HepG2 (cell line): Measurements from ENCODE around the gene CATSPERD. TPM values are rescaled to one million over a fixed set of nuclear protein-coding genes. Genes with fewer than 3 reads are reported as not detected.

Experiments used
- ATAC-seq: fragments of 200-7000 bp; cut with Tn5 transposase; 3 replicates; pipeline ENCODE4 v1.9.1; 2020; ENCODE audit warnings: mild to moderate bottlenecking, moderate library complexity
- BruUV-seq: library from RNA; stranded (reverse); fragments of 400-500 nt; replicated peaks from 2 replicates; lab custom pipeline; 2021; lab: Mats Ljungman, UMichigan
- CTCF ChIA-PET: fragments of 300-600 bp; formaldehyde crosslinking; extraction: SDS; loops from one replicate; lab custom pipeline; 2021; ENCODE audit warnings: low total read pairs, inconsistent platforms, low intra/inter-chr PET ratio; lab: Yijun Ruan, JAX
- POLR2A ChIA-PET: fragments of 350-600 bp; sonication (Branson Sonifier 250); formaldehyde crosslinking; loops from one replicate; lab custom pipeline; 2020; ENCODE audit warnings: antibody characterized with exemption, inconsistent platforms; lab: Yijun Ruan, JAX
- DNase-seq: peaks from one replicate; pipeline ENCODE4 v3.0.0-alpha.2; 2015; ENCODE audit warnings: low spot score
- FAIRE-seq: peaks from 3 replicates; lab custom pipeline; 2011; peaks lifted over from hg19 to GRCh38; lab: Jason Lieb, UNC
- H2AFZ ChIP-seq: one replicate; pipeline ENCODE4 v1.6.1; 2011; ENCODE audit warnings: low read length, inconsistent platforms
- H3K27ac ChIP-seq: fragments of 300-600 bp; 3 replicates; pipeline ENCODE4 v1.8.0; 2011; ENCODE audit warnings: mixed run types, mild to moderate bottlenecking, mixed read lengths, low read length, inconsistent platforms; ENCODE audit not compliant: insufficient read depth; ENCODE audit errors: extremely low read length
- H3K27me3 ChIP-seq, 2 experiments: fragments of 200-600 bp in 1 of 2; 2 replicates in 1 of 2; 3 replicates in 1 of 2; pipeline versions ENCODE4 v1.6.0 to v1.8.0; 2011; ENCODE audit warnings: low read length in 2 of 2, mild to moderate bottlenecking in 2 of 2, moderate library complexity in 2 of 2, inconsistent platforms in 1 of 2; ENCODE audit not compliant: insufficient read depth in 2 of 2, control insufficient read depth in 1 of 2
- H3K36me3 ChIP-seq, 2 experiments: fragments of 200-600 bp in 1 of 2; replicated peaks in 1 of 2; 2 replicates in 1 of 2; 3 replicates in 1 of 2; pipeline versions ENCODE4 v1.5.1 to v1.8.0; 2011; ENCODE audit warnings: low read length in 2 of 2, inconsistent platforms in 1 of 2; ENCODE audit not compliant: insufficient read depth in 2 of 2, control insufficient read depth in 1 of 2
- H3K4me1 ChIP-seq: 2 replicates; pipeline ENCODE4 v1.5.1; 2012; ENCODE audit warnings: low read length, inconsistent platforms; ENCODE audit not compliant: insufficient read depth
- H3K4me2 ChIP-seq: 2 replicates; pipeline ENCODE4 v1.6.0; 2011; ENCODE audit warnings: low read depth, low read length, inconsistent platforms
- H3K4me3 ChIP-seq, 3 experiments: fragments of 200-600 bp in 1 of 3; sonication (generic), shearing (Covaris generic) in 1 of 3; replicated peaks in 1 of 3; 2 replicates each; pipeline ENCODE4 v1.5.1; 2011 to 2016; ENCODE audit warnings: low read length in 3 of 3, inconsistent platforms in 2 of 3, low read depth in 2 of 3, mild to moderate bottlenecking in 2 of 3, control low read depth in 1 of 3, mixed read lengths in 1 of 3; ENCODE audit not compliant: insufficient read depth in 1 of 3
- H3K79me2 ChIP-seq: one replicate; pipeline ENCODE4 v1.6.1; 2011; ENCODE audit warnings: low read length, inconsistent platforms; ENCODE audit not compliant: insufficient read depth
- H3K9ac ChIP-seq: 2 replicates; pipeline ENCODE4 v1.6.0; 2011; ENCODE audit warnings: mild to moderate bottlenecking, low read depth, low read length, inconsistent platforms; ENCODE audit not compliant: insufficient read depth
- H3K9me3 ChIP-seq: 2 replicates; pipeline ENCODE4 v1.5.1; 2012; ENCODE audit warnings: mild to moderate bottlenecking, low read length
- H4K20me1 ChIP-seq: 2 replicates; pipeline ENCODE4 v1.6.0; 2011; ENCODE audit warnings: inconsistent platforms, mild to moderate bottlenecking, low read length, moderate library complexity; ENCODE audit not compliant: insufficient read depth
- MAFF ChIP-seq: IDR thresholded peaks from 2 replicates; pipeline ENCODE4 v1.6.1; 2011; ENCODE audit warnings: low read depth, low read length, improper control_type of control experiment
- NR1H2 ChIP-seq: sonication (generic); formaldehyde crosslinking; IDR thresholded peaks from 2 replicates; pipeline ENCODE4 v1.8.1; 2022; ENCODE audit warnings: low read depth, missing genetic modification reagents, borderline replicate concordance
- PAWR ChIP-seq: sonication (generic); formaldehyde crosslinking; IDR thresholded peaks from 2 replicates; pipeline ENCODE4 v1.4.0; 2020; ENCODE audit warnings: missing genetic modification reagents, mild to moderate bottlenecking, borderline replicate concordance
- RXRB ChIP-seq: IDR thresholded peaks from 2 replicates; pipeline ENCODE4 v1.6.1; 2016; ENCODE audit warnings: borderline replicate concordance, missing genetic modification reagents, missing compliant biosample characterization
- ZBTB34 ChIP-seq: sonication (generic); formaldehyde crosslinking; IDR thresholded peaks from 2 replicates; pipeline ENCODE4 v1.8.0; 2022; ENCODE audit warnings: mild to moderate bottlenecking, missing genetic modification reagents
- ZBTB42 ChIP-seq: sonication (generic); formaldehyde crosslinking; IDR thresholded peaks from 2 replicates; pipeline ENCODE4 v1.5.0; 2020; ENCODE audit warnings: mild to moderate bottlenecking, missing genetic modification reagents
- ZNF160 ChIP-seq: sonication (generic); formaldehyde crosslinking; IDR thresholded peaks from 2 replicates; pipeline ENCODE4 v1.8.0; 2022; ENCODE audit warnings: mild to moderate bottlenecking, inconsistent platforms, missing genetic modification reagents
- WGBS: methylation state at CpG from one replicate; pipeline ENCODE4 v1.1.6; 2017; ENCODE audit warnings: low lambda C conversion rate; 5-methylcytosine and 5-hydroxymethylcytosine counted together
- in situ Hi-C: cut with HindIII; loops from 2 replicates; pipeline ENCODE4 v1.10.0; 2017; ENCODE audit warnings: low pct_unique_long_range_greater_than_20kb; ENCODE audit not compliant: extremely low pct_ligation_motif_present
- intact Hi-C: fragments of 100-400 bp; cut with micrococcal nuclease; formaldehyde crosslinking; loops from one replicate; pipeline ENCODE4 v1.10.0; 2022; ENCODE audit not compliant: unreplicated experiment
- polyA plus RNA-seq, 8 experiments: library from polyadenylated mRNA; depleted of rRNA in 3 of 8; stranded (reverse) in 7 of 8; unstranded in 1 of 8; fragments of >200 nt; fragmentation: Illumina TruSeq in 4 of 8; extraction: Trizol in 4 of 8; gene quantifications; 2 replicates each; pipeline versions ENCODE4 v1.2.1 to v1.2.3, GENCODE V29; 2011 to 2016; ENCODE audit warnings: low read depth in 4 of 8, missing spikeins in 1 of 8, mixed read lengths in 1 of 8; ENCODE audit not compliant: insufficient read depth in 1 of 8
- total RNA-seq, 5 experiments: library from RNA; depleted of rRNA; stranded (reverse); fragments of >200 nt; fragmentation: Illumina TruSeq; extraction: Trizol; gene quantifications; 2 replicates each; pipeline ENCODE4 v1.2.3, GENCODE V29; 2016; ENCODE audit warnings: low read depth in 1 of 5
- TF ChIP-seq, protein P1 (sequence below): sonication (generic); formaldehyde crosslinking; conservative IDR thresholded peaks from 2 replicates; pipeline ENCODE4 v1.8.0; 2022; ENCODE audit warnings: missing genetic modification reagents

CATSPERD gene
- total and polyA plus RNA-seq, 2 of the 13 experiments (the other 11 are each of a cell fraction or from before 2014, with no cell fraction given), result 0.04 TPM; not detected in 1

GRCh38 chr19:5811117-5811516 lies 90.7 kb downstream of the CATSPERD start (continued):
- TF ChIP-seq NR1H2 (CRISPR knock-in tag) (no peak), PAWR (no peak)

GRCh38 chr19:5814123-5814851 lies 93.8 kb downstream of the CATSPERD start:
- in situ Hi-C loops (no loop called here), intact Hi-C loops (no loop called here)
- FAIRE-seq (no peak), ATAC-seq (no peak), DNase-seq (no peak)
- Histone ChIP-seq H3K27me3 (no peaks in the 10 kb centered on the region), H3K36me3 (no peaks in the 10 kb centered on the region), H3K79me2 (no peaks in the 10 kb centered on the region), H2AFZ (no peak overlapping the region), H3K4me1 (peaks cover 1% of the 10 kb centered on the region), H3K4me2 (no peak overlapping the region), H3K4me3 (no peak overlapping the region), H3K9ac (no peak overlapping the region), H3K9me3 (no peaks in the 10 kb centered on the region), H3K27ac (no peak overlapping the region), H4K20me1 (no peaks in the 10 kb centered on the region)
- TF ChIP-seq ZBTB42 (CRISPR knock-in tag) (no peak), ZBTB34 (CRISPR knock-in tag) (no peak), ZNF160 (CRISPR knock-in tag) (no peak), MAFF (no peak), RXRB (CRISPR knock-in tag) (no peak)
- TF ChIP-seq, protein P1, sequence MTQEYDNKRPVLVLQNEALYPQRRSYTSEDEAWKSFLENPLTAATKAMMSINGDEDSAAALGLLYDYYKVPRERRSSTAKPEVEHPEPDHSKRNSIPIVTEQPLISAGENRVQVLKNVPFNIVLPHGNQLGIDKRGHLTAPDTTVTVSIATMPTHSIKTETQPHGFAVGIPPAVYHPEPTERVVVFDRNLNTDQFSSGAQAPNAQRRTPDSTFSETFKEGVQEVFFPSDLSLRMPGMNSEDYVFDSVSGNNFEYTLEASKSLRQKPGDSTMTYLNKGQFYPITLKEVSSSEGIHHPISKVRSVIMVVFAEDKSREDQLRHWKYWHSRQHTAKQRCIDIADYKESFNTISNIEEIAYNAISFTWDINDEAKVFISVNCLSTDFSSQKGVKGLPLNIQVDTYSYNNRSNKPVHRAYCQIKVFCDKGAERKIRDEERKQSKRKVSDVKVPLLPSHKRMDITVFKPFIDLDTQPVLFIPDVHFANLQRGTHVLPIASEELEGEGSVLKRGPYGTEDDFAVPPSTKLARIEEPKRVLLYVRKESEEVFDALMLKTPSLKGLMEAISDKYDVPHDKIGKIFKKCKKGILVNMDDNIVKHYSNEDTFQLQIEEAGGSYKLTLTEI (CRISPR knock-in tag), result no peak
- CTCF ChIA-PET, result no interaction called here
- BruUV-seq, result no TSS peak
- POLR2A ChIA-PET, result no interaction called here
- 82% methylated on average over 9 of the region's 9 CpGs for WGBS
